Measurements from ENCODE around the gene PTPN20. TPM values are rescaled to one million over a fixed set of nuclear protein-coding genes. Genes with fewer than 3 reads are reported as not detected.

The PTPN20 gene
- total and polyA plus RNA-seq, 2 of the 4 experiments (the other 2 are of a cell fraction), result 0.14 TPM; not detected in 1

GRCh38 chr10:47047577-47048525 is 136.6 kb downstream of the PTPN20 start:
- no peak overlapping the region for H3K9ac ChIP-seq (ENCODE audit: low read depth, low read length)

More at GRCh38 chr10:47047577-47048525, 136.6 kb downstream of the PTPN20 start:
- peak; percentile 77 for DNase-seq
- Histone ChIP-seq H2BK5ac (ENCODE audit: low read depth, low read length, poor library complexity, severe bottlenecking) (no peak overlapping the region), H3K14ac (replicated peaks; ENCODE audit: low read depth, low read length) (no peak overlapping the region), H2AFZ (replicated peaks; ENCODE audit: low read length, poor library complexity) (peak overlapping the region; percentile 81), H3K79me1 (ENCODE audit: low read depth in 1 of 2, low read length in 2 of 2) (no peaks in the 10 kb centered on the region), H3K56ac (ENCODE audit: extremely low read depth, insufficient read depth, low read length) (no peak overlapping the region), H3K9me1 (ENCODE audit: insufficient read depth, low read length) (no peaks in the 10 kb centered on the region), H2AK9ac (replicated peaks; ENCODE audit: low read depth, low read length, poor library complexity) (peak overlapping the region; percentile 52), H3K4me2 (ENCODE audit: low read depth, low read length) (no peak overlapping the region), H3K4ac (ENCODE audit: low read depth, low read length) (0 out of 2 replicates have a peak overlapping the region, but pooled peaks have one; percentile 50), H3K4me3 (ENCODE audit: insufficient read depth, low read depth, low read length) (no peak overlapping the region), H3K36me3 (ENCODE audit: control insufficient read depth, insufficient read depth, low read length) (no peaks in the 10 kb centered on the region), H2BK15ac (ENCODE audit: low read depth, low read length) (peak overlapping the region; percentile 52; the same call in 1 of the 3 replicates), H4K5ac (ENCODE audit: low read depth, low read length) (peak overlapping the region; percentile 91), H2AK5ac (ENCODE audit: low read depth, low read length) (peak overlapping the region; percentile 25; the same call in 1 of the 2 replicates), H4K91ac (ENCODE audit: insufficient read depth, low read depth, low read length) (peak overlapping the region; percentile 70; the same call in 1 of the 2 replicates), H4K20me1 (ENCODE audit: insufficient read depth, low read length) (no peaks in the 10 kb centered on the region), H3K9me3 (ENCODE audit: control insufficient read depth, insufficient read depth, low read length) (no peaks in the 10 kb centered on the region), H3K27me3 (ENCODE audit: control insufficient read depth, insufficient read depth, low read length) (no peaks in the 10 kb centered on the region), H4K8ac (ENCODE audit: low read depth in 2 of 2, low read length in 2 of 2) (0 out of 4 replicates have a peak overlapping the region, but pooled peaks of 1 of the 2 experiments have one; percentile 35), H3K23ac (ENCODE audit: low read depth, low read length) (no peak overlapping the region), H2BK20ac (ENCODE audit: low read depth, low read length) (no peak overlapping the region), H3K18ac (ENCODE audit: low read depth, low read length) (peak overlapping the region; percentile 81), H3K27ac (ENCODE audit: insufficient read depth, low read length) (peak overlapping the region; percentile 14; the same call in 1 of the 2 replicates), H2BK120ac (ENCODE audit: low read depth, low read length) (0 out of 2 replicates have a peak overlapping the region, but pooled peaks have one; percentile 72), H3K4me1 (ENCODE audit: control insufficient read depth, insufficient read depth, low read length) (peaks cover 13% of the 10 kb centered on the region; the same call in 1 of the 2 replicates)
- dilution Hi-C loops (cut with HindIII; ENCODE audit: low sequenced_read_pairs, unreplicated experiment), result no loop called here
- ATAC-seq (ENCODE audit: low read depth), result peak; percentile 87
- no TSS peak for BruUV-seq (replicated peaks)
- intact Hi-C loops (cut with micrococcal nuclease), result loop anchor here (1.0 to 2.0 kb wide), 2 partner anchors 23 to 264 kb away; no protein-coding TSS in a partner anchor
- 33% methylated on average over 3 of the region's 15 CpGs; no CpG with 5 or more reads in 1 of the 2 experiments for WGBS, 2 experiments (ENCODE audit: extremely low coverage in 2 of 2, insufficient read length in 1 of 2)
- ChIA-PET POLR2A (ENCODE audit: unreplicated experiment) (no interaction called here), CTCF (interaction anchor here (0.6 to 3.0 kb wide), 14 partner anchors 11 to 299 kb away, joined by 3 to 36 read pairs (median 4); no protein-coding TSS in a partner anchor)
- in situ Hi-C loops (cut with MboI; ENCODE audit: low sequenced_read_pairs), result no loop called here
- peak; percentile 98 for TF ChIP-seq RAD21 (IDR thresholded peaks at IDR 0.05; ENCODE audit: low read length)
- TF ChIP-seq BHLHE40 (IDR thresholded peaks at IDR 0.05; ENCODE audit: low read depth, low read length), result no peak
- TF ChIP-seq SMC3 (IDR thresholded peaks at IDR 0.05; ENCODE audit: low read depth, low read length), result peak; percentile 99
- peak; percentile 48; the same call in 1 of the 2 replicates for TF ChIP-seq POLR2A (IDR thresholded peaks at IDR 0.05; ENCODE audit: low read depth, low read length)
- TF ChIP-seq RCOR1 (IDR thresholded peaks at IDR 0.05; ENCODE audit: insufficient replicate concordance, low read length), result no peak
- TF ChIP-seq NFE2L2 (IDR thresholded peaks at IDR 0.05; ENCODE audit: low read depth, low read length), result no peak
- no peak for TF ChIP-seq CHD1 (IDR thresholded peaks at IDR 0.05; ENCODE audit: low read depth, low read length)
- no peak for TF ChIP-seq FOS (IDR thresholded peaks at IDR 0.05; ENCODE audit: low read depth, low read length)
- TF ChIP-seq CTCF (conservative IDR thresholded peaks at IDR 0.05; ENCODE audit: low read depth, low read length), result peak; percentile 92
- TF ChIP-seq MAFK (IDR thresholded peaks at IDR 0.05; ENCODE audit: low read depth, low read length), result no peak
- no peak for TF ChIP-seq MAZ (IDR thresholded peaks at IDR 0.05; ENCODE audit: borderline replicate concordance, low read depth, low read length)
- no peak for TF ChIP-seq MXI1 (IDR thresholded peaks at IDR 0.05; ENCODE audit: borderline replicate concordance, low read depth, low read length)
- TF ChIP-seq RFX5 (IDR thresholded peaks at IDR 0.05; ENCODE audit: low read depth, low read length), result no peak

Measured in IMR-90 (cell line).